ENCODE measurements around the gene VIPR2.
"Not testable (repeated sequence)": the region's sequence is repeated elsewhere in the genome, so short reads cannot be mapped to it uniquely, and the experiment has no call there.

VIPR2 gene

DNA sequence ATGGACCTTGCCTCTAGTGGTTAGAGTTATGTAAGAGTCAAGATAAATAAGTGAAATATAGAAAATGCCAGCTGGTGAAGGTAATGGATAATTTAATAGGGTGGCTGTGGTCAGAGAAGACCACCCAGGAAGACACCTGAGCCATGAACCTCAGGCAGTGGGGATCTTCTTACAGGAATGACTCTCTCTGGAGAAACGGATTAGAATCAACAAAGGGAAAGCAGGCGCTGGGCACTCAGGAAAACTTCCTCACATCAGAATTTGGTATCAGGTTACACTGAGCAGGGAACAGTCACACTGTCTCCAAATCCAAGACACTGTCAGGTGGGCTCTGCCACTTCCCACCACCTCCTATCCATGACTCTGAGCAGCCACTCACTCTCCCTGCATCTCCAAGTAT is 155.7 kb downstream of the VIPR2 start:
- no peak for DNase-seq (ENCODE audit: low read depth)

- DNase-seq (ENCODE audit: low read depth) = no peak
Observed at GRCh38 chr7:158988302-158988862, 156.3 kb downstream of the VIPR2 start.

DNA sequence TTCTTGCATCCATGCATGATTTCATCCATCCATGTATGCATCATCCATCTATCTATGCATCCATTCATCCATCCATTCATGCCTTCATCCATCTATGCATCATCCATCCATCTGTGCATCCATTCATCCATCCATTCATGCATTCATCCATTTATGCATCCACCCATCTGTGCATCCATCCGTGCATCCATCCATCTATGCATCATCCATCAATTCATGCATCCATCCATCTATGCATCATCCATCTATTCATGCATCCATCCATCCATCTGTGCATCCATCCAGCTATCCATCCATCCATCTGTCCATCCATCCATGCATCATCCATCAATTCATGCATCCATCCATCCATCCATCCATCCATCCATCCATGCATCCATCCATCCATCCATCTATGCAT is 157.0 kb downstream of the VIPR2 start:
- DNase-seq (ENCODE audit: low read depth) = no peak

DNA sequence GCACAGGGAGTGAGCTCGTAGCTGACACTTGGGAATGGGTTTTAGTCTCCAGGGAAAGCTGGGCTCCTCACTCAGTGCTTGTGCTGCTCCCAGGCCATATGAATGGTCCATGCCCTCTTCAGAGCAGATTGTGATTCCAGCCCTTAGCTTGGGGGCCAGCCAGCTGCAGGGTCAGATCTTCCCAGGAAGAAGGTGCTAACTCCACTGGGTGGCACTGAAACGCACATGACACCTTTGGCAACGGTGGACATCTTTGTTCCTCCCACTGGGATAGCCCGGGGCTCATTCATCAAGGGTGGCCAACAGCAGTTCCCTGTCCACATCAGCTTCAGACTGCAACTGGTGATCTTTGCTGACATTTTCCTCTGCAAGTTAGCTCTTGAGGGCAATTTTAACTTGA is 159.1 kb downstream of the VIPR2 start:
- no peak for DNase-seq (ENCODE audit: low read depth)

DNA sequence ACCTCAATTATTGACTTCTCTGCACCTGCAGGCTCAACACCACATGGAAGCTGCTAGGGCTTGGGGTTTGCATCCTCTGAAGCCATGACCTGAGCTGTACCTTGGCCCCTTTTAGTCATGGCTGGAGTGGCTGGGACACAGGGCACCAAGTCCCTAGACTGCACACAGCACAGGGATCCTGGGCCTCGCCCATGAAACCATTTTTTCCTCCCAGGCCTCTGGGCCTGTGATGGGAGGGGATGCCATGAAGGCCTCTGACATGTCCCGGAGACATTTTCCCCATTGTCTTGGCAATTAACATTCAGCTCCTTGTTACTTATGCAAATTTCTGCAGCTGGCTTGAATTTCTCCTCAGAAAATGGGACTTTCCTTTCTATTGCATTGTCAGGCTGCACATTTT is 160.7 kb downstream of the VIPR2 start:
- DNase-seq (ENCODE audit: low read depth) = not testable (repeated sequence)

GRCh38 chr7:158982080-158982479 is 162.6 kb downstream of the VIPR2 start:
- not testable (repeated sequence) for DNase-seq (ENCODE audit: low read depth)

DNA sequence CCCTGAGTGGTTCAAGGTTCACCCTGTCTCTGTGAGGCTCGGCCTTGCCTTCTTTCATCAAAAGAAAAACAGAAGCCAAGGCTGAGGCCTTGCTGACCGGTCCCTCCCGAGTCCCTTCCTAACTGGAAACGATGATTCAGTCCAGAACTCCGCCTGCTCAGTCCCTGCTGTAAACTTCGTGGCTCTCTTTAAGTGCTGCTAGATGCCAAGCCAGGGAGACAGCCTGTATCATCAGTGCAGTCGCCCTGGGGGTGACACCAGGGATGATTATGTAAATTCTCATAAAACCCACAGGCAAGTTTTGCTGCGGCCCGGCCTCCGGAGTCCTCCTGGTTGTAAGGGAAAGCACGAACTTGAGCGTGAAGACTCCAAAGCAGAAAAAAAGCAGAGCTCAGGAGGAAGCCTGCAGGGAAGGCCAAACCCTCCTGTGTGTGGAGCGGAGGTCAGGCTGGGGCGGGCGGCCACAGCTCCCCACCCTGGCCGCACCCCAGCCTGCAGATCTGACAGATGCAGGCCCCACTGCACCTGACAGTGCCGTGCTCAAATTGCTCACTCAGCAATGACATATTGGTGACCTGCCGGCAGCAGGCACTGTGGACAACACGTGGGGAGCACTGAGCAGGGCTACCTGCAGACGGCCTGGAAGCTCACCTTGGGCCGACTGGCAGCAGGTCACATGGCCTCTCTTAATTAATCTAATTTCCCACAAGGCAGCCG is 164.9 kb downstream of the VIPR2 start:
- DNase-seq (ENCODE audit: low read depth) = no peak

DNA sequence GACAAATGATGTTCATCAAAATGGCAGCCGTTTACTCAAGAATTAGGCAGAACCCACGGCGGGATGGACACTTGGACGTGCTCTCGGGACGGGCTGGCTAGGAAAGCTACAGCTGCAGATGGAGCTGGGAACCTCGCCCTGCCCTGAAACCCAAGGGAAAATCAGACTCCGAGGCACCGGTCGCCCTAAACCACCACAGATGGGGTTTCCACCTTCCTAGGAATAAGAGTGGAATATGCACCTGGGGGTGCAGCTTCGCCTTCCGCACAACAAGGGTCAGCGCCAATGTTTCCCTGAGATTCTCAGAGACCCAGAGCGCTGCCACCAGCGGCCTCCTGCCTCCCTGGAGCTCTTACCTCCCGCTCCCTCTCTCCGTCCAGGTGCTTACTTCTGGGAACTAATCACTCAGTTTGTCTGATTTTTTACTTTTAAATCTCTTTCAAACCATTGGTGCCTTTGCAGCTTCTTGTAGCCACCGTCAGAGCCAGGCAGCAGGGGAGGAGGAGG is 165.6 kb downstream of the VIPR2 start:
- DNase-seq (ENCODE audit: low read depth) = no peak

Data from activated gamma-delta T cell treated with anti-CD3 and anti-CD28 coated beads, Interleukin-2, amount 50 U/mL, for 16 hours (primary cell).